PFSK-1 (cell line): Measurements from ENCODE around the gene LEPR.

ENCODE experiments used
- FOXP2 ChIP-seq: optimal IDR thresholded peaks from 2 replicates; pipeline ENCODE3; 2011; ENCODE audit warnings: borderline replicate concordance, control low read depth, inconsistent platforms; ENCODE audit not compliant: insufficient read depth; ENCODE audit errors: extremely low read length, extremely low read depth
- POLR2AphosphoS5 ChIP-seq: IDR thresholded peaks from 2 replicates; pipeline ENCODE4 v1.6.1; 2012; ENCODE audit warnings: low read depth, mild to moderate bottlenecking, control low read depth, low read length, moderate library complexity
- SIN3A ChIP-seq: IDR thresholded peaks from 2 replicates; pipeline ENCODE4 v1.6.1; 2012; ENCODE audit warnings: mild to moderate bottlenecking, low read length, moderate library complexity, borderline replicate concordance; ENCODE audit not compliant: insufficient read depth
- TAF1 ChIP-seq: IDR thresholded peaks from 2 replicates; pipeline ENCODE4 v1.6.1; 2012; ENCODE audit warnings: low read length, control low read depth, borderline replicate concordance; ENCODE audit not compliant: insufficient read depth
- TF ChIP-seq, protein P1 (sequence below), 2 experiments: IDR thresholded peaks; 2 replicates each; pipeline versions ENCODE4 v1.6.1 to v1.8.0; 2011 to 2012; ENCODE audit warnings: low read depth in 2 of 2, low read length in 2 of 2, control low read depth in 1 of 2, inconsistent platforms in 1 of 2, mild to moderate bottlenecking in 1 of 2, moderate library complexity in 1 of 2; ENCODE audit not compliant: insufficient read depth in 1 of 2

LEPR gene

DNA sequence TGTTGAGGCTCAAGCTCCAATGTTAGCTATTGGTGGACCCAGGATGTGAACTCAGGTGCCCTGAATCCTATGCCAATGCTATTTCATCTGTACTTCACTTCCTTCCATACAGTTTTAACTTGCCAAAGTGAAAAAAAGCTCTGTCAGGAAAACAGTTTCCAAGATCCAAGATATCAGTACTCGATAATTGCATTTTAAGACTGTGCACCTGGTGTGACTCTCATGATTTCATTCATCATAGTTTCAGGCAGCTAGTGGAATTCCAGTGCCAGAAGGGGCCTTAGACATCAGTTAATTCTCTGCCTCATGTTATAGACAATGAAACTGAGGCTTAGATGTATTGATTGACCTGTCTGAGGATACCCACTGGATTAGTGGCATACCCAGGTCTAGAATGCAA is 26.5 kb upstream of the LEPR start:
- TF ChIP-seq SIN3A, result no peak
- TF ChIP-seq TAF1, result no peak
- TF ChIP-seq POLR2AphosphoS5, result no peak
- TF ChIP-seq FOXP2, result no peak
- TF ChIP-seq, protein P1, sequence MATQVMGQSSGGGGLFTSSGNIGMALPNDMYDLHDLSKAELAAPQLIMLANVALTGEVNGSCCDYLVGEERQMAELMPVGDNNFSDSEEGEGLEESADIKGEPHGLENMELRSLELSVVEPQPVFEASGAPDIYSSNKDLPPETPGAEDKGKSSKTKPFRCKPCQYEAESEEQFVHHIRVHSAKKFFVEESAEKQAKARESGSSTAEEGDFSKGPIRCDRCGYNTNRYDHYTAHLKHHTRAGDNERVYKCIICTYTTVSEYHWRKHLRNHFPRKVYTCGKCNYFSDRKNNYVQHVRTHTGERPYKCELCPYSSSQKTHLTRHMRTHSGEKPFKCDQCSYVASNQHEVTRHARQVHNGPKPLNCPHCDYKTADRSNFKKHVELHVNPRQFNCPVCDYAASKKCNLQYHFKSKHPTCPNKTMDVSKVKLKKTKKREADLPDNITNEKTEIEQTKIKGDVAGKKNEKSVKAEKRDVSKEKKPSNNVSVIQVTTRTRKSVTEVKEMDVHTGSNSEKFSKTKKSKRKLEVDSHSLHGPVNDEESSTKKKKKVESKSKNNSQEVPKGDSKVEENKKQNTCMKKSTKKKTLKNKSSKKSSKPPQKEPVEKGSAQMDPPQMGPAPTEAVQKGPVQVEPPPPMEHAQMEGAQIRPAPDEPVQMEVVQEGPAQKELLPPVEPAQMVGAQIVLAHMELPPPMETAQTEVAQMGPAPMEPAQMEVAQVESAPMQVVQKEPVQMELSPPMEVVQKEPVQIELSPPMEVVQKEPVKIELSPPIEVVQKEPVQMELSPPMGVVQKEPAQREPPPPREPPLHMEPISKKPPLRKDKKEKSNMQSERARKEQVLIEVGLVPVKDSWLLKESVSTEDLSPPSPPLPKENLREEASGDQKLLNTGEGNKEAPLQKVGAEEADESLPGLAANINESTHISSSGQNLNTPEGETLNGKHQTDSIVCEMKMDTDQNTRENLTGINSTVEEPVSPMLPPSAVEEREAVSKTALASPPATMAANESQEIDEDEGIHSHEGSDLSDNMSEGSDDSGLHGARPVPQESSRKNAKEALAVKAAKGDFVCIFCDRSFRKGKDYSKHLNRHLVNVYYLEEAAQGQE (IDR thresholded peaks at IDR 0.05; ENCODE audit: insufficient read depth in 1 of 2, low read depth in 2 of 2, low read length in 2 of 2), result no peak

DNA sequence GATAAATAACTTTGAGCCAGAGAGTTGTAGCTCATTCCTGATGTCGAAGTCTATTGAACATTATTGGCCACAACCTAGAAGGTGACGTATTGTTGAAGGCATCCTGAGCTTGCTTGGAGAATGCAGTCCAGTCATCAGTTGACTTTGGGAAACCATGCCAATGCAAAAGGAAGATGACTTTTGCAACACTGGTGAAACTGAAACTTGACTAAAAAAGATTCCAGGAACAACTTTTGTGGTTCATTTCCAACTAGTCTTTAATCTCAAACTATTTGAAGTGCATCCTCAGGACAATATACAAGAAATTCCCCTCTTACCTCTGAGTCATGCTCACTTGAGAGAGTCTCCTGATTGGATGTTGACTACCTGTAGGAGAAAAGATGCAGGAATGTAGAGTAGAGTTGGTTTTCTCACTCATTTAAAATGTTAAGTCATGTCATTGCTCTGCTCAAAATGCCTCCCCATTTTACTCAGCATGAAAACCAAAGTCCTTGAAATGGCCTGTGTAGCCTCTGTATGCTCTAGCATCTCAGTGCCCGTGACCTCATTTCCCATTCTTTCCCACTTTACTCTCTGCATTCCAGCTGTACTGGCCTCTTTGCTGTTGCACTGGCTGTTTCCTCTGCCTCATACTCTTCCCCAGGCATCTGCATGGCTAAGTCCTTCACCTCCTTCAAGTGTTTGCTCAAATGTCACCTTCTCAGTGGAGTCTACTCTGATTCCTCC is 24.4 kb upstream of the LEPR start:
- TF ChIP-seq SIN3A, result no peak
- TF ChIP-seq, protein P1 (IDR thresholded peaks at IDR 0.05; ENCODE audit: insufficient read depth in 1 of 2, low read depth in 2 of 2, low read length in 2 of 2), result no peak
- no peak for TF ChIP-seq TAF1
- no peak for TF ChIP-seq POLR2AphosphoS5
- TF ChIP-seq FOXP2, result no peak

DNA sequence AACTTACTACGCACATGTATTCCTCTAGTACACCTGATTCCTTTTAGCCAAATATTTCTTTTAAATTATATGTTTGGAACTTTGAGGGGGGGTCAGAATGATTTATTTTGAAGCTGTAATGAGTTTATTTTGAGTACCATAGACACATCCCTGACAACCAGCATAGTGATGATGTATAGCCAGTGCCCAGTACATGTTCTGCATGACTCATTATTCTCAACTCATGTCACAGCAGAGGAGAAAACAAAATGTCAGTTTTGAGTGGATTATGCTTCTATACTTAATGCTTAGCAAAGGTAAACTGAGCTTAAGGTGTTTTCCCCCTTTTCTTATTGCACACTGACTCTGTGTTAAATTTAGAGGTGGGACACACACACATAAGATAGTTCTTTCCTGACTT is 22.4 kb upstream of the LEPR start:
- no peak for TF ChIP-seq FOXP2
- TF ChIP-seq POLR2AphosphoS5, result no peak
- no peak for TF ChIP-seq SIN3A
- no peak for TF ChIP-seq TAF1
- TF ChIP-seq, protein P1 (IDR thresholded peaks at IDR 0.05; ENCODE audit: insufficient read depth in 1 of 2, low read depth in 2 of 2, low read length in 2 of 2), result no peak

DNA sequence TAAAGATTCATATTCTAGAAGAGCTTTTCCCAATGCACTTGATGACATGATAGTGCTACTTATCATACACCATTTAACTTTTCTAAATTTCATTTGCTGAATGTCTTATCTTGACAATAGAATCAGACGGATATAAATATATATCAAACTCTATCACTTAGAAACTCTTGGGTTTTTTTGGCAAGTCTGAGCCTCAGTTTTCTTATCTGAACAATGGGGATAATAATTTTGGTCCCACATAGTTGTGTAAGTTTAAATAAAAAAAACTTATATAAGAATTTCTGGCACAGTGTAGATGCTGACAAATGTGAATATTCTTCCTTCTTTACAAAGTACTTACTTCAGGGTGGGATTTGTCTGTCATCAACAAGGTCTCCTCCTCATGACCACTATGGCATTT is 21.5 kb upstream of the LEPR start:
- TF ChIP-seq, protein P1 (IDR thresholded peaks at IDR 0.05; ENCODE audit: insufficient read depth in 1 of 2, low read depth in 2 of 2, low read length in 2 of 2), result no peak
- TF ChIP-seq POLR2AphosphoS5, result no peak
- TF ChIP-seq FOXP2, result no peak
- no peak for TF ChIP-seq SIN3A
- TF ChIP-seq TAF1, result no peak

DNA sequence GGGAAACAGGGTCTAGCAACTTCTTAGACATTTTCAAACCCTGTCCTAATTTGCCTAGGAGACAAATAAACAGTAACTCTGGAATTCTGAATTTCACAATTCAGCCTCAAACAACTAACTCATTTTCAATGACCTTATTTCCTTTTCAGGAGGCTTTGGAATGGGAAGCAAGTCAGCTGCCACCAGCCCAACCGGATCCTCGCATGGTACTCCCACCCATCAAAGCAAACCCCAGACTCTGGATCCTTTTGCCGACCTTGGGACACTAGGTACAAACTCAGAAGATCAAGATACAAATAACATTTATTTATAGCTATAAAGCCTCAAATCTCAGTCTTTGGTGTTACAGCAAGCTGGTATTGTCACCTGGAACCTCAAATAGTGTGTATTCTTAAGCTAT is 18.9 kb upstream of the LEPR start:
- TF ChIP-seq, protein P1 (IDR thresholded peaks at IDR 0.05; ENCODE audit: insufficient read depth in 1 of 2, low read depth in 2 of 2, low read length in 2 of 2), result no peak
- TF ChIP-seq FOXP2 (no peak), SIN3A (no peak), TAF1 (no peak), POLR2AphosphoS5 (no peak)
